GM19240 (cell line): Measurements from ENCODE around the gene LY6G5C.
A peak's percentile ranks its signal among the peaks of the same experiment; 100 is the strongest.

ENCODE experiments used
- DNase-seq: peaks from one replicate; pipeline ENCODE4 v3.0.0; 2011; ENCODE audit warnings: low spot score; ENCODE audit not compliant: insufficient read length

The LY6G5C gene

GRCh38 chr6:31680226-31681134 lies at the start of gene LY6G5C:
Gene LY6G5C, minus strand, starts transcription at chr6:31681067. Its CDS starts 694 bp downstream, at chr6:31680373.
- peak; percentile 71 for DNase-seq

GRCh38 chr6:31729979-31730630 lies 49.2 kb upstream of the LY6G5C start:
- DNase-seq, result no peak

GRCh38 chr6:31729515-31729978 lies 48.7 kb upstream of the LY6G5C start:
- no peak for DNase-seq

- no peak for DNase-seq
These were observed 48.1 kb upstream of the LY6G5C start, which contains the start of gene DDAH2 for GRCh38 chr6:31728767-31729514. Gene DDAH2, minus strand, starts transcription at chr6:31729299. Its CDS starts 138 bp downstream, at chr6:31729161.

GRCh38 chr6:31727717-31728671 lies 47.1 kb upstream of the LY6G5C start:
- DNase-seq, result no peak

- no peak for DNase-seq
These were observed 46.3 kb upstream of the LY6G5C start for GRCh38 chr6:31727034-31727716.

- DNase-seq, result no peak
These were observed 44.9 kb upstream of the LY6G5C start for GRCh38 chr6:31725502-31726350.

GRCh38 chr6:31723980-31724691 lies 43.3 kb upstream of the LY6G5C start:
- DNase-seq, result no peak

GRCh38 chr6:31723245-31723979 lies 42.5 kb upstream of the LY6G5C start, which contains the start of gene MPIG6B:
Gene MPIG6B, plus strand, starts transcription at chr6:31723373. Its CDS starts 11 bp downstream, at chr6:31723384.
- DNase-seq, result no peak

GRCh38 chr6:31722173-31722572 lies 41.3 kb upstream of the LY6G5C start:
- DNase-seq, result no peak

- DNase-seq, result no peak
These were observed 40.6 kb upstream of the LY6G5C start, which contains the start of gene LY6G6C for GRCh38 chr6:31721351-31722020. Gene LY6G6C, minus strand, starts transcription at chr6:31721746. Its CDS starts 67 bp downstream, at chr6:31721679.

- no peak for DNase-seq
These were observed 39.4 kb upstream of the LY6G5C start for GRCh38 chr6:31720196-31720770.

- no peak for DNase-seq
These were observed 38.1 kb upstream of the LY6G5C start for GRCh38 chr6:31719001-31719400.

GRCh38 chr6:31718265-31718664 lies 37.4 kb upstream of the LY6G5C start:
- DNase-seq, result no peak

GRCh38 chr6:31717499-31718222 lies 36.8 kb upstream of the LY6G5C start:
- no peak for DNase-seq
